ENCODE data around the gene TSPAN14.
"Not testable (repeated sequence)": the region's sequence is repeated elsewhere in the genome, so short reads cannot be mapped to it uniquely, and the experiment has no call there.

TSPAN14 gene

GRCh38 chr10:80474941-80475340, 20.8 kb downstream of the TSPAN14 start:
- no peak for DNase-seq (ENCODE audit: low spot score)
- Histone ChIP-seq H3K27me3 (ENCODE audit: insufficient read depth, poor library complexity, severe bottlenecking) (no peaks in the 10 kb centered on the region), H3K4me1 (ENCODE audit: insufficient read depth, poor library complexity, severe bottlenecking) (peaks cover 66% of the 10 kb centered on the region), H3K36me3 (ENCODE audit: low read depth) (peaks cover 29% of the 10 kb centered on the region), H3K4me3 (ENCODE audit: severe bottlenecking) (no peak overlapping the region), H3K9me3 (ENCODE audit: severe bottlenecking) (no peaks in the 10 kb centered on the region), H3K27ac (ENCODE audit: poor library complexity, severe bottlenecking) (peak overlapping the region; percentile 100)
- no peak for ATAC-seq (ENCODE audit: low read depth)
- TF ChIP-seq CTCF (IDR thresholded peaks at IDR 0.05; ENCODE audit: poor library complexity, severe bottlenecking), result no peak

DNA sequence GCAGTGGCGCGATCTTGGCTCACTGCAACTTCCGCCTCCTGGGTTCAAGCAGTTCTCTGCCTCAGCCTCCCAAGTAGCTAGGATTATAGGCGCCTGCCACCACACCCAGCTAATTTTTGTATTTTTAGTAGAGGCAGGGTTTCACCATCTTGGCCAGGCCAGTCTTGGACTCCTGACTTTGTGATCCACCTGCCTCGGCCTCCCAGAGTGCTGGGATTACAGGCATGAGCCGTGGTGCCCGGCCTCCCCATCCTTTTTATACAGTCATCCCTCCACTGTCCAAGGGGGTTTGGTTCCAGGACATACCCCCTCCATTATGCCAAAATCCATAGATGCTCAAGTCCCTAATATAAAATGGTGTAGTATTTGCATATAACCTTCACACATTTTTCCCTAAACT, 21.5 kb downstream of the TSPAN14 start:
- Histone ChIP-seq H3K4me1 (ENCODE audit: insufficient read depth, poor library complexity, severe bottlenecking) (peaks cover 59% of the 10 kb centered on the region), H3K36me3 (ENCODE audit: low read depth) (peaks cover 27% of the 10 kb centered on the region)
- not testable (repeated sequence) for ATAC-seq (ENCODE audit: low read depth)

GRCh38 chr10:80476685-80477084, 22.6 kb downstream of the TSPAN14 start:
- H3K36me3 ChIP-seq (ENCODE audit: low read depth), result peaks cover 32% of the 10 kb centered on the region
- no peaks in the 10 kb centered on the region for H3K9me3 ChIP-seq (ENCODE audit: severe bottlenecking)
- H3K4me1 ChIP-seq (ENCODE audit: insufficient read depth, poor library complexity, severe bottlenecking), result peaks cover 48% of the 10 kb centered on the region
- H3K4me3 ChIP-seq (ENCODE audit: severe bottlenecking), result no peak overlapping the region
- TF ChIP-seq CTCF (IDR thresholded peaks at IDR 0.05; ENCODE audit: poor library complexity, severe bottlenecking), result no peak
- H3K27ac ChIP-seq (ENCODE audit: poor library complexity, severe bottlenecking), result peak overlapping the region; percentile 100
- no peak for DNase-seq (ENCODE audit: low spot score)
- no peak for ATAC-seq (ENCODE audit: low read depth)
- H3K27me3 ChIP-seq (ENCODE audit: insufficient read depth, poor library complexity, severe bottlenecking), result no peaks in the 10 kb centered on the region

More for the DNA sequence above, 21.5 kb downstream of the TSPAN14 start:
- peak overlapping the region; percentile 100 for H3K27ac ChIP-seq (ENCODE audit: poor library complexity, severe bottlenecking)
- not testable (repeated sequence) for H3K27me3 ChIP-seq (ENCODE audit: insufficient read depth, poor library complexity, severe bottlenecking); DNase-seq (ENCODE audit: low spot score); H3K4me3 ChIP-seq (ENCODE audit: severe bottlenecking); H3K9me3 ChIP-seq (ENCODE audit: severe bottlenecking)

- H3K27me3 ChIP-seq (ENCODE audit: insufficient read depth, poor library complexity, severe bottlenecking), result no peaks in the 10 kb centered on the region
- ATAC-seq (ENCODE audit: low read depth) (peak; percentile 90), DNase-seq (ENCODE audit: low spot score) (no peak)
- H3K4me1 ChIP-seq (ENCODE audit: insufficient read depth, poor library complexity, severe bottlenecking), result peaks cover 39% of the 10 kb centered on the region
- H3K4me3 ChIP-seq (ENCODE audit: severe bottlenecking), result no peak overlapping the region
- TF ChIP-seq CTCF (IDR thresholded peaks at IDR 0.05; ENCODE audit: poor library complexity, severe bottlenecking), result no peak
- H3K27ac ChIP-seq (ENCODE audit: poor library complexity, severe bottlenecking), result peak overlapping the region; percentile 100
- no peaks in the 10 kb centered on the region for H3K9me3 ChIP-seq (ENCODE audit: severe bottlenecking)
- H3K36me3 ChIP-seq (ENCODE audit: low read depth), result peaks cover 31% of the 10 kb centered on the region
Measured at GRCh38 chr10:80477813-80478212, 23.7 kb downstream of the TSPAN14 start.

DNA sequence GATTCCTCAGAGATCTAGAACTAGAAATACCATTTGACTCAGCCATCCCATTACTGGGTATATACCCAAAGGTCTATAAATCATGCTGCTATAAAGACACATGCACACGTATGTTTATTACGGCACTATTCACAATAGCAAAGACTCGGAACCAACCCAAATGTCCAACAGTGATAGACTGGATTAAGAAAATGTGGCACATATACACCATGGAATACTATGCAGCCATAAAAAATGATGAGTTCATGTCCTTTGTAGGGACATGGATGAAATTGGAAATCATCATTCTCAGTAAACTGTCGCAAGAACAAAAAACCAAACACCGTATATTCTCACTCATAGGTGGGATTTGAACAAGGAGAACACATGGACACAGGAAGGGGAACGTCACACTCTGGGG, 26.3 kb downstream of the TSPAN14 start:
- H3K4me3 ChIP-seq (ENCODE audit: severe bottlenecking); ATAC-seq (ENCODE audit: low read depth); H3K27me3 ChIP-seq (ENCODE audit: insufficient read depth, poor library complexity, severe bottlenecking); H3K27ac ChIP-seq (ENCODE audit: poor library complexity, severe bottlenecking); H3K9me3 ChIP-seq (ENCODE audit: severe bottlenecking); DNase-seq (ENCODE audit: low spot score): not testable (repeated sequence)
- peaks cover 36% of the 10 kb centered on the region for H3K4me1 ChIP-seq (ENCODE audit: insufficient read depth, poor library complexity, severe bottlenecking)
- H3K36me3 ChIP-seq (ENCODE audit: low read depth), result peaks cover 37% of the 10 kb centered on the region

DNA sequence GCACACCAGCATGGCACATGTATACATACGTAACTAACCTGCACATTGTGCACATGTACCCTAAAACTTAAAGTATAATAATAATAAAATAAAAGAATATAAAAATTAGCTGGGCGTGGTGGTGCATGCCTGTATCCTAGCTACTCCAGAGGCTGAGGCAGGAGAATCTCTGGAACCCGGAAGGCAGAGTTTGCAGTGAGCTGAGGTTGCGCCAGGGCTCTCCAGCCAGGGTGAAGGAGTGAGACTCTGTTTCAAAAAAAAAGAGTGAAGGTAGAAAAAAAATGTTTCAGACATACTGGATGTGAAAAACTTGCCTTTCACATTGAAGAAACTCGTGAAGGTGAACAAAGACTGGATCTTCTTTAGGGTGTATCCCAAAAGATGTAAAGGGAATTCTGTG, 26.7 kb downstream of the TSPAN14 start:
- no peaks in the 10 kb centered on the region for H3K9me3 ChIP-seq (ENCODE audit: severe bottlenecking)

More for the DNA sequence above, 26.7 kb downstream of the TSPAN14 start:
- Histone ChIP-seq H3K27me3 (ENCODE audit: insufficient read depth, poor library complexity, severe bottlenecking) (no peaks in the 10 kb centered on the region), H3K27ac (ENCODE audit: poor library complexity, severe bottlenecking) (no peak overlapping the region), H3K36me3 (ENCODE audit: low read depth) (peaks cover 37% of the 10 kb centered on the region), H3K4me3 (ENCODE audit: severe bottlenecking) (no peak overlapping the region), H3K4me1 (ENCODE audit: insufficient read depth, poor library complexity, severe bottlenecking) (peaks cover 41% of the 10 kb centered on the region)
- DNase-seq (ENCODE audit: low spot score) (no peak), ATAC-seq (ENCODE audit: low read depth) (no peak)
- no peak for TF ChIP-seq CTCF (IDR thresholded peaks at IDR 0.05; ENCODE audit: poor library complexity, severe bottlenecking)
